Thymus (tissue), 11 donors: ENCODE measurements around the gene SLC8A2. TPM values are rescaled to one million over a fixed set of nuclear protein-coding genes. Genes with fewer than 3 reads are reported as not detected.

Source experiments
- DNase-seq, 9 donors: peaks; one replicate each; pipeline ENCODE4 v3.0.0-alpha.2; 2013; ENCODE audit warnings: low spot score in 9 of 9, low read depth in 6 of 9, missing footprints in 1 of 9
- H3K27ac ChIP-seq, 2 donors: one replicate each; pipeline ENCODE4 v1.5.1; 2013; ENCODE audit warnings: control low read depth in 1 of 2, low read depth in 1 of 2, low read length in 1 of 2, mild to moderate bottlenecking in 1 of 2, moderate library complexity in 1 of 2
- H3K27me3 ChIP-seq, 2 donors: one replicate each; pipeline ENCODE4 v1.5.1; 2013; ENCODE audit warnings: low read length in 1 of 2; ENCODE audit not compliant: control insufficient read depth in 2 of 2, insufficient read depth in 1 of 2
- H3K36me3 ChIP-seq, 2 donors: one replicate each; pipeline ENCODE4 v1.5.1; 2013; ENCODE audit warnings: low read length in 1 of 2, mild to moderate bottlenecking in 1 of 2, moderate library complexity in 1 of 2; ENCODE audit not compliant: control insufficient read depth in 2 of 2, insufficient read depth in 2 of 2
- H3K4me1 ChIP-seq, 2 donors: one replicate each; pipeline ENCODE4 v1.5.1; 2013; ENCODE audit warnings: low read length in 2 of 2; ENCODE audit not compliant: control insufficient read depth in 2 of 2, insufficient read depth in 2 of 2
- H3K4me3 ChIP-seq, 2 donors: one replicate each; pipeline ENCODE4 v1.5.1; 2013; ENCODE audit warnings: low read length in 2 of 2, control low read depth in 1 of 2, mild to moderate bottlenecking in 1 of 2
- H3K9me3 ChIP-seq, 2 donors: one replicate each; pipeline ENCODE4 v1.5.1; 2013; ENCODE audit warnings: low read length in 1 of 2, mild to moderate bottlenecking in 1 of 2; ENCODE audit not compliant: control insufficient read depth in 2 of 2, insufficient read depth in 1 of 2
- WGBS: extraction: QIAGEN DNeasy Blood & Tissue Kit; methylation state at CpG from one replicate; pipeline ENCODE4 v1.1.7; 2013; 5-methylcytosine and 5-hydroxymethylcytosine counted together
- polyA plus RNA-seq: library from polyadenylated mRNA; stranded (reverse); fragments of 200-250 nt; gene quantifications from one replicate; pipeline ENCODE4 v1.2.3, GENCODE V29; 2013
- total RNA-seq: library from RNA; stranded (reverse); fragments of 120-200 nt; gene quantifications from one replicate; pipeline ENCODE4 v1.2.4, GENCODE V29; 2013
- donor health status: healthy.

SLC8A2 gene
- total and polyA plus RNA-seq, 2 donors = 0.14 to 0.16 TPM

DNA sequence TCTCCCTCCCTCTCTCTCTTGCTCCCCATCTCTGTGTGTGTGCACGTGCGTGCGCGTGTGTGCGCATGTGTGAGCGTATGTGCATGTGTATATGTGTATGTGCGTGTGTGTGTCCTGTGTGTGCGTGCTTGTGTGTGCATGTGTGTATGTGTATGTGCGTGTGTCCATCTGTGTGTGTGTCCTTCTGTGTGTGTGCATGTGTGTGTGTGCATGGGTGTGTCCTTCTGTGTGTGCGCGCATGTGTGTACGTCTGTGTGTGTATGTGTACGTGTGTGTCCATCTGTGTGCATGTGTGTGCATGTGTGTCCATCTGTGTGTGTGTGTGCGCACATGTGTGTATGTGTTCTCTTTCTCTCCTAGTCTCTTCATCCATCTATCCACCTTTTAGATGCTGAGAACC lies 12.2 kb downstream of the SLC8A2 start:
- no peak overlapping the region for H3K27ac ChIP-seq
- H3K4me3 ChIP-seq = no peak overlapping the region
- no peaks in the 10 kb centered on the region for H3K4me1 ChIP-seq
- no peaks in the 10 kb centered on the region for H3K36me3 ChIP-seq
- H3K27me3 ChIP-seq = peaks cover 26 to 66% of the 10 kb centered on the region in 2 donors
- WGBS = 92% methylated on average over 14 of the region's 14 CpGs
- peaks cover 6 to 12% of the 10 kb centered on the region in 2 donors for H3K9me3 ChIP-seq
- no peak for DNase-seq

DNA sequence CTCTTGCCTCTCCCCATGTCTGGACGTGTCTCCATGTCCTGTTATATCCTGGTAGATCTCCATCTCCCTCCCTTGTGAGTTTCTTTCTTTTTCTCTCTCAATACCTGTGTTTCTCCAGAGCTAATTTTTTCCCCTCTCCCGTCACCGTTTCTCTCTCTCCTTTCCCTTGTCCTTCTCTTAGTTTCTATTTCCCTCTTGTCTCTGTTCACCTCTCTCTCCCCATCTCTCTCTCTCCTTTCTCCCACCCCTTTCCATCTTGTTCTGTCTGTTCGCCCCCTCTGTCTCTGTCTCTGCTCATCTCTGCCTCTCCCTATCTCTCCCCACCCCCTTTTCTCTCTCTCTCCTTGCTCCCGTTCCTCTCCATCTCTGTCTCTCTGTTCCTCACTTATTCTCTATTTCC lies 13.0 kb downstream of the SLC8A2 start:
- Histone ChIP-seq H3K4me3 (no peak overlapping the region), H3K9me3 (peaks cover 6 to 12% of the 10 kb centered on the region in 2 donors), H3K4me1 (no peaks in the 10 kb centered on the region), H3K27ac (no peak overlapping the region), H3K36me3 (no peaks in the 10 kb centered on the region), H3K27me3 (peaks cover 26 to 66% of the 10 kb centered on the region in 2 donors)
- WGBS = 49% methylated on average over 5 of the region's 5 CpGs
- DNase-seq = no peak

- no peaks in the 10 kb centered on the region for H3K4me1 ChIP-seq
- peaks cover 26 to 71% of the 10 kb centered on the region in 2 donors for H3K27me3 ChIP-seq
- no peaks in the 10 kb centered on the region for H3K36me3 ChIP-seq
- peaks cover 6 to 12% of the 10 kb centered on the region in 2 donors for H3K9me3 ChIP-seq
- no peak for DNase-seq
- 38% methylated on average over 77 of the region's 77 CpGs for WGBS
- H3K4me3 ChIP-seq = no peak overlapping the region
- no peak overlapping the region for H3K27ac ChIP-seq
These were observed 14.8 kb downstream of the SLC8A2 start for GRCh38 chr19:47456721-47457474.

DNA sequence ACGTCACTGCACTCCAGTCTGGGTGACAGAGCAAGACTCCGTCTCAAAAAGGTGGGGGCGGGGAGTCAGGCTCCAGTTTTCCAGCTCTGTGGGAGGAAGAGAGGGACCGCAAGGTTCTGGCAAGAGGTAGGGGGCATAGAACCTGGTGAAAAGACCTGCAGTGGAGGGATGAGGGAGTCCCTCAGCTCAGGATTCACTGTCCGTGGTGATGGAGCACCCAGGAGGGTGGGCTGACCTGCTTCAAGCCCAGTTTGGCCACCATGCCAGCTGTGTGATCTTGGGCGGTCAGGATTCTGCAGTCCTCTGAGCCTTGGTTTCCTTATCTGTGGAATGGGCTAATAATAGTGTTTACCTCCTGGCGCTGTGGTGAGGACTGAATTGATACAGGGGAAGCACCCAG lies 21.2 kb downstream of the SLC8A2 start:
- H3K4me1 ChIP-seq = peaks cover 14 to 16% of the 10 kb centered on the region in 2 donors
- peaks cover 25 to 76% of the 10 kb centered on the region in 2 donors for H3K27me3 ChIP-seq
- no peaks in the 10 kb centered on the region for H3K36me3 ChIP-seq
- 75% methylated on average over 7 of the region's 7 CpGs for WGBS
- H3K9me3 ChIP-seq = peaks cover 6 to 8% of the 10 kb centered on the region in 2 donors
- DNase-seq = no peak
- H3K27ac ChIP-seq = no peak overlapping the region
- no peak overlapping the region for H3K4me3 ChIP-seq

DNA sequence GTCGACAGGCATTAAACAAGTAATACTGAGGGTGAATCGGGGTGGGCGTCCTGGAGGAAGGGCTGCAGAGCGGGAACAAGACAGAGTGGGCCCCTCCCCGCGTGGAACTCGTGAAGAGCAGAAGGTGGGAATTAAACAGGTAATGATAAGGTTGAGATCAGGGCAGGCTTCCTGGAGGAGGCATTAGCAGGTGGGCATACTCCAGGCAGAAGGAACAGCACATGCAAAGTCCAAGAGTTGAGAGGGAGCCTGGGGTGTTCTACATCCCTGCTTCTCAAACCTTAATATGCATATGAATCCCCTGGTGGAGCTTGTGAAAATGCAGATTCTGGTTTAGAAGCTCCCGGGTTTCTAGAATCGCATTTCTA lies 23.3 kb downstream of the SLC8A2 start:
- DNase-seq = no peak
- peaks cover 23 to 24% of the 10 kb centered on the region in 2 donors for H3K4me1 ChIP-seq
- peaks cover 8 to 13% of the 10 kb centered on the region in 2 donors for H3K9me3 ChIP-seq
- WGBS = 31% methylated on average over 9 of the region's 9 CpGs
- H3K27ac ChIP-seq = no peak overlapping the region
- H3K27me3 ChIP-seq = peaks cover 29 to 82% of the 10 kb centered on the region in 2 donors
- no peak overlapping the region for H3K4me3 ChIP-seq
- no peaks in the 10 kb centered on the region for H3K36me3 ChIP-seq

- Histone ChIP-seq H3K9me3 (peaks cover 8 to 15% of the 10 kb centered on the region in 2 donors), H3K27me3 (peaks cover 29 to 86% of the 10 kb centered on the region in 2 donors), H3K27ac (no peak overlapping the region), H3K4me1 (peaks cover 23 to 24% of the 10 kb centered on the region in 2 donors), H3K36me3 (no peaks in the 10 kb centered on the region), H3K4me3 (no peak overlapping the region)
- WGBS = 9% methylated on average over 95 of the region's 95 CpGs
- peak in 4 of 9 donors; percentile 28 to 52 (median 40) for DNase-seq
These were observed 24.0 kb downstream of the SLC8A2 start for GRCh38 chr19:47447470-47448359.

GRCh38 chr19:47446534-47447469 lies 24.9 kb downstream of the SLC8A2 start:
- WGBS = 19% methylated on average over 28 of the region's 28 CpGs
- peaks cover 23 to 24% of the 10 kb centered on the region in 2 donors for H3K4me1 ChIP-seq
- H3K9me3 ChIP-seq = peaks cover 8 to 15% of the 10 kb centered on the region in 2 donors
- DNase-seq = no peak
- H3K36me3 ChIP-seq = no peaks in the 10 kb centered on the region
- peaks cover 29 to 94% of the 10 kb centered on the region in 2 donors for H3K27me3 ChIP-seq
- no peak overlapping the region for H3K27ac ChIP-seq
- no peak overlapping the region for H3K4me3 ChIP-seq

- Histone ChIP-seq H3K27ac (no peak overlapping the region), H3K9me3 (peaks cover 8 to 15% of the 10 kb centered on the region in 2 donors), H3K4me1 (peaks cover 23 to 24% of the 10 kb centered on the region in 2 donors), H3K27me3 (peaks cover 27 to 91% of the 10 kb centered on the region in 2 donors), H3K4me3 (no peak overlapping the region), H3K36me3 (no peaks in the 10 kb centered on the region)
- WGBS = 4% methylated on average over 22 of the region's 22 CpGs
- DNase-seq = peak in 6 of 9 donors; percentile 29 to 81 (median 60)
These were observed 25.7 kb downstream of the SLC8A2 start for GRCh38 chr19:47445937-47446402.
